Memory B cell (primary cell): ENCODE data around the gene PLEKHG2.

Experiments
- ATAC-seq: fragments of 150-1000 bp; cut with Tn5 transposase; 2 replicates; pipeline ENCODE4 v1.10.0; 2021; ENCODE audit warnings: low read depth, mild to moderate bottlenecking, moderate library complexity
- DNase-seq, 2 donors: peaks; one replicate each; pipeline ENCODE4 v3.0.0; 2022; ENCODE audit warnings: low spot score in 2 of 2
- H3K27ac Mint-ChIP-seq: one replicate; pipeline ENCODE4 v1.8.0; 2022; ENCODE audit warnings: mild to moderate bottlenecking, moderate library complexity, mixed read lengths
- H3K27me3 Mint-ChIP-seq: one replicate; pipeline ENCODE4 v1.8.0; 2022; ENCODE audit warnings: mixed read lengths
- H3K36me3 Mint-ChIP-seq: one replicate; pipeline ENCODE4 v1.8.0; 2022; ENCODE audit warnings: mild to moderate bottlenecking, mixed read lengths
- H3K4me1 Mint-ChIP-seq: one replicate; pipeline ENCODE4 v1.8.0; 2022; ENCODE audit warnings: mixed read lengths
- H3K4me3 Mint-ChIP-seq: one replicate; pipeline ENCODE4 v1.8.0; 2022; ENCODE audit warnings: mild to moderate bottlenecking, moderate library complexity, mixed read lengths
- H3K9me3 Mint-ChIP-seq: one replicate; pipeline ENCODE4 v1.8.0; 2022; ENCODE audit warnings: mixed read lengths

Gene PLEKHG2

DNA sequence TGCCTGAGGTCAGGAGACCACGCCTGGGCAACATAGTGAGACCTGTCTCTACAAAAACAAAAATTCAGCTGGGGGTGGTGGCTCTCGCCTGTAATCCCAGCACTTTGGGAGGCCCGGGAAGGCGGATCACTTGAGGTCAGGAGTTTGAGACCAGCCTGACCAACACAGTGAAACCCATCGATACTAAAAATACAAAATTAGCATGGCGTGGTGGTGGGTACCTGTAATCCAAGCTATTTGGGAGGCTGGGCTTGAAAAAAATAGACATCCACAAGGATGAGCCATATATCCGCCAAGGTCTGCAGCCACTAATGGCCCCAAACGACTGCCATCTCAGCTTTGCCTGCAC is 20.2 kb downstream of the PLEKHG2 start:
- H3K27me3 Mint-ChIP-seq = no peaks in the 10 kb centered on the region
- peaks cover 13% of the 10 kb centered on the region for H3K36me3 Mint-ChIP-seq
- H3K4me1 Mint-ChIP-seq = peaks cover 29% of the 10 kb centered on the region
- H3K4me3 Mint-ChIP-seq = no peak overlapping the region
- no peak for DNase-seq
- no peak for ATAC-seq
- H3K27ac Mint-ChIP-seq = peak overlapping the region; percentile 50
- no peaks in the 10 kb centered on the region for H3K9me3 Mint-ChIP-seq

DNA sequence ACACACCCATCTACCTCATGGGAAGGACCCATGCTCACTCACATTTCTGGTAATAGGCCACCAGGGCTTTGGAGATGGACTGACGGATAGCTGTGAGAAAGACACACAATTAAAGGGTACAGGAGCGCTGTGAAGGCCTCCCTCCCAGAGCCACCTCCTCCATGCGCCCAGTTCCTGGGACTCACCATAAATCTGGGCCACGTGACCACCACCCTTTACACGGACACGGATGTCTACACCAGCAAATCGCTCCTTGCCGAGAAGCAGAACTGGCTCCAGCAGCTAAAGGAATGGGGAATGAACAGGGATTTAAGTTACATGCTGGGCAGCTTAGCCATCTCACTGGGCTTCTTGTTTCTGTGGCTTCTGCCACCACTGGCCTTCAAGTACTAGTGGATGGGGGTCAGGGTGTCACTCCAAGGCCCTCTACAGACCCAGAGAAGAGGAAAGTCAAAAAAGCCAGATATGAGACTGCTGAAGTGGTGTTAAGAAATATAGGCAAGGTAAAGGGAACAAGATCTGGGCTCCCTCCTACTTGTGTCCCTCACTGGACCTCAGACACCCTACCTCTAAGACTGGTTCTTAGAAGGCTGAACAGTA is 21.1 kb downstream of the PLEKHG2 start:
- no peak for ATAC-seq
- peaks cover 29% of the 10 kb centered on the region for H3K4me1 Mint-ChIP-seq
- no peaks in the 10 kb centered on the region for H3K27me3 Mint-ChIP-seq
- H3K9me3 Mint-ChIP-seq = no peaks in the 10 kb centered on the region
- no peak overlapping the region for H3K4me3 Mint-ChIP-seq
- no peak for DNase-seq
- peaks cover 13% of the 10 kb centered on the region for H3K36me3 Mint-ChIP-seq
- peak overlapping the region; percentile 98 for H3K27ac Mint-ChIP-seq

DNA sequence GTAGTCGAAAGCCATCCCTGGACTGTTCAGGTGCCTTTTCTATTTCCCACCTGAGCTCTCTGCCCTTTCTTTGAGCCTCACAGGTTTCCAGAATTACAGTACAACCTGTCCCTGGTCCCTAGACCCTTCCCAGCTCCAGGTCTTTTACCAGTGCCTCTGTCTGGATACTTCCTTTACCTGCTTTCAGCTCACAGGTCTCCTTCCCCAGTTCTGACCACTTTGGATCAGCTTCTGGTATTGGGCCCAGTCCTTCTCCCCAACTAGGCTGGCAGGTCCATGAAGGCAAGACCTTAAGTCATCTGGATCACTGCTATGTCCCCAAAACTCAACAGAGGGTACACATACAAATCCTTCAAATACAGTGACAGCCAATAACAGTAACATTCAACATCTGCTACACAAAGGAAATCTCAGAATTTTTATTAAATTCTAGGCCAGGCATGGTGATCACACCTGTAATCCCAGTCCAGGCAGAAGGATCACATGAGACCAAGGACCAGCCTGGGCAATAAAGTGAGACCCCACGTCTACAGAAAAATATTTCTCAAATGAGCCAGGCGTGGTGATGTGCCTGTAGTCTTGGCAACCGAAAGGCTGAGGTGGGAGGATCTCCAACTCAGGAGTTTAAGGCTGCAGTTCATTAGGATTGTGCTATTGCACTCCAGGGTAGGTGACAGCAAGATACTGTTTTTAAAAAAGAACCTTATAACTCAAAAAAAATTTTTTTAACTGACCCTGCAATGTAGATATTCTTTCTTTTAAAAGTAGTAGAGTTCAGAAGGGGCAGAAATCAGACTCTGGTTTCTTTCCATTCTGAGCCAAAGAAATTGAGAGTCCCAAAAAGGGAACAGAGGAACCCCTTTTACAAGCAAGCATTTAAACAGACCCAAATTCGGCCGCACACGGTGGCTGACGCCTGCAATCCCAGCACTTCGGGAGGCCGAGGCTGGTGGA is 21.9 kb downstream of the PLEKHG2 start:
- ATAC-seq = no peak
- peaks cover 13% of the 10 kb centered on the region for H3K36me3 Mint-ChIP-seq

DNA sequence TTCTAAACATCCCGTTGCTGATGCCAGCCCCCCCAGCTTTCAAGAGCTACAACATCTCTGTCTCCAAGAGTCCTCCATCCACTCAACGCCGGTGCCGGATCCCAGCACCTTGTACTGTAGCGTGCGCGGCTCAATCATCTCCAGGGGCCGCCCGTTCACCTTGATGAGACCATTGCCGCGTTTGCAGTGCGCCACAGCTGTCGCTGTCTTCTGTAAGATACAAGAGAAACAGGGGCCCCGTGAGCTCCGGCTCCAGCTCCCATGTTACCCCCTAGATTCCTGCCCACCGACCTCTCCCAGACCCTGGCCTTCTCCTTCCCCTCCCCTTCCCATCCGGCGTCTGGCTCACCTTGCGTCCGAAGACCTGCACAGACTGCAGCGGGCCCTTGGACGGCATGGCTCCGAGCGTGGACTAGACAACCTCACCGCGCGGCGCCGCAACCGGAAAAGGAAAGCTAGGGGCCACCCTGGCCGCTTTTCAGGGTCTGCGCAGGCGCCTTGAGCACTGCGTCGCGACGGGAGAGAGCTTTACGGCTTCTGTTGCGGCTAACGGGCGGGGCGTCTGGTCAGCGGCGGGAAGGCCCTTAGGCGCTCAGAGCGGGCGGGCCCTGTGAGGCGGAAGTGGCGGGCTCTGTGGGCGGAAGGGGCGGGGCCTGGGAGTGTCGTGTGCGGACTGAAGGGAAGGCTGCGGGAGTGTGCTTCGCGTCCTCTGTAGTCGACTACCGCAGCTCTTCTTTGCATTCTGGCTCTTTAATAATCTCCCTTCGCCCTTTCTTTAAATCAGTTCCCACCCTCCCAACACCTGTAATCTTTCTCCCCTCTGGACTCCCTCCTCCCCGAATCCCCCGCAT is 23.3 kb downstream of the PLEKHG2 start, which contains the start of gene RPS16:
TSS of gene RPS16 (minus strand) at position 451 of the 851 bp plus-strand sequence. CDS start at position 397, 54 bp downstream.
- peak within 1 kb of the TSS; percentile 99 for H3K4me3 Mint-ChIP-seq
- no peaks in the 10 kb centered on the region for H3K9me3 Mint-ChIP-seq
- peak within 1 kb of the TSS; percentile 98 for H3K27ac Mint-ChIP-seq
- H3K27me3 Mint-ChIP-seq = no peaks in the 10 kb centered on the region
- H3K4me1 Mint-ChIP-seq = peaks cover 31% of the 10 kb centered on the region
- DNase-seq = peak; percentile 94 to 97
- peak; percentile 87 for ATAC-seq
- H3K36me3 Mint-ChIP-seq = peaks cover 13% of the 10 kb centered on the region

More for the DNA sequence above, 21.9 kb downstream of the PLEKHG2 start:
- peak overlapping the region; percentile 98 for H3K27ac Mint-ChIP-seq
- H3K4me1 Mint-ChIP-seq = peaks cover 29% of the 10 kb centered on the region
- DNase-seq = no peak
- H3K27me3 Mint-ChIP-seq = no peaks in the 10 kb centered on the region
- no peaks in the 10 kb centered on the region for H3K9me3 Mint-ChIP-seq
- H3K4me3 Mint-ChIP-seq = peak overlapping the region; percentile 99

DNA sequence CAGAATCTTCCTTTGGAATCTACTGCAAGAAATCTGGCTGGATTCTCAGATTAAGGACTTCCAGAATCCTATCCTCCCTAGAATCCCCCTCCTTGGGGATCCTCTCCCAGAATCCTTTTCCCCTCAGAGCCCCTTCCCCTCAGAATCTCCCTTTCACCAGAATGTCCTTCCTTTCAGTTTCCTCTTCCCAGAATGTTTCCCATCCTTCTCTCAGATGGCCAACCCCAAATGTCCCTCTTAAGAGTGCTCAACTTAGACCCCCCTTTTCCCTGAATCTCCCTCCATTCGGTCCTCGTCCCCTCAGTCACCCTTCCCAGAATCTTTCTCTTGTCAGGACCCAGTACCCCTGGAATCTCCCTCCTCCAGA is 23.9 kb downstream of the PLEKHG2 start:
- H3K4me1 Mint-ChIP-seq = peaks cover 31% of the 10 kb centered on the region
- ATAC-seq = no peak
- no peaks in the 10 kb centered on the region for H3K27me3 Mint-ChIP-seq
- H3K27ac Mint-ChIP-seq = peak overlapping the region; percentile 98
- peaks cover 13% of the 10 kb centered on the region for H3K36me3 Mint-ChIP-seq
- H3K4me3 Mint-ChIP-seq = peak overlapping the region; percentile 99
- no peak for DNase-seq
- no peaks in the 10 kb centered on the region for H3K9me3 Mint-ChIP-seq

DNA sequence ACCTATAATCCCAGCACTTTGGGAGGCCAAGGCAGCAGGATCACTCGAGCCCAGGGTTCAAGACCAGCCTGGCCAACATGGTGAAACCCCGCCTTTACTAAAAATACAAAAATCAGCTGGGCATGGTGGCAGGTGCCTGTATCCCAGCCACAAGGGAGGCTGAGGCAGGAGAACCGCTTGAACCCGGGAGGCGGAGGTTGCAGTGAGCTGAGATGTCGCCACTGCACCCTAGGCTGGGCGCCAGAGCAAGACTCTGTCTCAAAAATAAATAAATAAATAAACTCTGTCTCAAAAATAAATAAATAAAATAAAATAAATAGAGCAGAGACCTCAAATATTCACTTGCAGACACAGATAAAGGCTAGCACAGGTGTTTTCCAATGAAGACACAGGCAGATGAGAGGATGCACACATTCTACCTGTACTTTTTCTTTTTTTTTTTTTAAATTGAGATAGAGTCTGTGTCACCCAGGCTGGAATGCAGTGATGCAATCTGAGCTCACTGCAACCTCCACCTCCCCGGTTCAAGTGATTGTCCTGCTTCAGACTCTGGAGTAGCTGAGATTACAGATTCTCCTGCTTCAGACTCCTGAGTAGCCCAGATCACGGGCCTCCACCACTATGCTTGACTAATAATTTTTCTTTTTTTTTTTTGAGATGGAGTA is 25.9 kb downstream of the PLEKHG2 start:
- Mint-ChIP-seq H3K4me3 (no peak overlapping the region), H3K36me3 (peaks cover 8% of the 10 kb centered on the region), H3K9me3 (no peaks in the 10 kb centered on the region), H3K4me1 (peaks cover 29% of the 10 kb centered on the region), H3K27ac (no peak overlapping the region), H3K27me3 (no peaks in the 10 kb centered on the region)
- DNase-seq (no peak), ATAC-seq (no peak)

DNA sequence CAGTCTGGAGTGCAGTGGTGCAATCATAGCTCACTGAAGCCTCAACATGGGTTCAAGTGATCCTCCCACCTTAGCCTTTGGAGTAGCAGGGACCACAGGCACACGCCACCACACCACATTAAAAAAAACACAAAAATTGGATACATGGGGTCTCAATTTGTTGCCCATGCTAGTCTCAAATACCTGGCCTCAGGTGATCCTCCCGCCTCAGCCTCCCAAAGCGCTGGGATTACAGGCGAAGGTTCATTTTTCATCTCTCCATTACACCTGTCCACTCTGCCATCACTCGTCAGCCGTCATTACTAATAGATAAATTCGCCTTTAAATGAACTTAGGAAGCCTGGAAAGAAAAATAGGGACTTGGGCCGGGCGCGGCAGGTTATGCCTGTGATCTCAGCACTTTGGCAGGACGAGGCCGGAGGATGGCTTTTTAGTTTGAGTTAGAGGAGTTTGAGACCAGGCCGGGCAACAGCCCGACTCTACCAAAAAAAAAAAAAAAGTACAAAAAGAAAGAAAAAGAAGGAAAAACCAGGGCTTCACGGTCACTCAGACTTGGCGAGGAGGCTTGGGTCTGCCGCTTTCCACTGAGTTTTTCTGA is 32.2 kb downstream of the PLEKHG2 start:
- Mint-ChIP-seq H3K9me3 (no peaks in the 10 kb centered on the region), H3K4me3 (peak overlapping the region; percentile 91), H3K4me1 (peaks cover 39% of the 10 kb centered on the region), H3K36me3 (peaks cover 11% of the 10 kb centered on the region), H3K27ac (peak overlapping the region; percentile 97), H3K27me3 (no peaks in the 10 kb centered on the region)
- DNase-seq (no peak), ATAC-seq (no peak)

DNA sequence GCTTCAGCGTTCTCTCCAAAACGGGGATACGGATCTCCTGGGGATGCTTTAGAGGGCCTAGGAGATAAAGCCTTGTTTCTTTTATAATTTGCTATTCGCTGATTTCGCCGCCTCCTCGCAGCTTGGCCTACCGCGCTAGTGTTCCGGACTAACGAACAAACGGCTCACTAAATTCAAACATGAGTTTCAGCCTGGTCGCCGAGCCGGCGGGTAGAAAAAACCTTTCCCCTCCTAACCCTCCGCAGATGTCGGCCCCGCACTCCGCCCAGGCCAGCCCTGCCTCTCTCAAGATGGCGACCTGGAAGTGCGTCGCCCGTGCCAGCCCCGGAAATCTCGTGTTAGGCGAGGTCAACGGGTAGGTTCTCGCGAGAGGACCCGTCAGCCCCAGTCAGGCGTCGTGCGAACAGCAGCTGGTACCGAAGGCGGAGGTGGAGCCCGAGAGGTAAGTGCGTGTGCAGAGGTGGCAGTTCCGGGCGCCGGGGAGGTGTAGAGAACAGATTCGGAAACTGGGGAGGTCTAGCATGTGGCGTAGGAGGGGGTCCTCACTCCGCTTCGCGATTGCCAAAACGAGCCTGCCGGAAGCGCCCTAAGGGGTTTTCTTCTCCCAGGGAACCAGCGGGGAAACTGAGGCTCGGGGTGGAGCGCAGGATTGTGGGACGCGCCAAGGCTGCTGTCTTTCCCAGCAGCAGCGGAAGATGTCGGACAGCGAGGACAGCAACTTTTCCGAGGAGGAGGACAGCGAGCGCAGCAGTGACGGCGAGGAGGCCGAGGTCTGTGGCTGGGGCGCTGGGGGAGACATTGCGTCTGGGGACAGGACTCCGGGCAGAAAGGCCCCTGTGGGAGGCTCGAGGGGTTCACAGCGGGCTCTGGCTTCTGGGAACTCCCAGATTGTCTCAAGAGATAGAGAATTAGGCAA is 33.0 kb downstream of the PLEKHG2 start, which contains the start of gene SUPT5H:
TSS of gene SUPT5H (plus strand) at position 387 of the 916 bp plus-strand sequence. CDS start at position 696, 309 bp downstream.
- Mint-ChIP-seq H3K4me3 (peak within 1 kb of the TSS; percentile 91), H3K27me3 (no peaks in the 10 kb centered on the region), H3K9me3 (no peaks in the 10 kb centered on the region), H3K36me3 (peaks cover 11% of the 10 kb centered on the region), H3K4me1 (peaks cover 39% of the 10 kb centered on the region), H3K27ac (peak within 1 kb of the TSS; percentile 97)
- peak; percentile 86 for ATAC-seq
- peak; percentile 91 to 96 for DNase-seq

DNA sequence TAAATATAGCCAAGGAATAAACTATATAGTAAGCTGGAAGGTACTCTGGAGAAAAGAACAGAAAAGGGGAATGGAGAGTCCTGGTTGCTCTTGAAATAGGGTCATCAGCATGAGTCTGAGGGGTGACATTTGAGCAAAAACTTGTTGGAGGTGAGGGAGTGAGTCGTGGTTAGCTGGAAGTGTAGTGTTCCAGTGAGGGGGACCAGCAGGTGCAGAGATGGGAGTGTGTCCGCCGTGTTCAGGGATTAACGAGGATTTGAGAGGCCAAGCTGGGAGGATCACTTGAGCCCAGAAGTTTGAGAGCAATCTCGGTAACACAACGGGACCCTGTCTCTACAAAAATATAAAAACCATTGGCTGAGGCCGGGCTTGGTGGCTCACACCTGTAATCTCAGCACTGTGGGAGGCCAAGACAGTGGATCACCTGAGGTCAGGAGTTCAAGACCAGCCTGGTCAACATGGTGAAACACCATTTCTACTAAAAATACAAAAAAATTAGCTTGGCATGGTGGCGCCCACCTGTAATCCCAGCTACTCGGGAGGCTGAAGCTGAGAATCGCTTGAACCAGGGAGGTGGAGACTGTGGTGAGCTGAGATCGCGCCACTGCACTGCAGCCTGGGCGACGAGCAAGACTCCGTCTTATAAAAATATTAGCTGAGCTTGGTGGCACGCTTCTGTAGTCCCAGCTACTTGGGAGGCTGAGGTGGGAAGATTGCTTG is 34.1 kb downstream of the PLEKHG2 start:
- no peak for ATAC-seq
- no peak for DNase-seq
- H3K27ac Mint-ChIP-seq = peak overlapping the region; percentile 97
- peak overlapping the region; percentile 91 for H3K4me3 Mint-ChIP-seq
- no peaks in the 10 kb centered on the region for H3K9me3 Mint-ChIP-seq
- peaks cover 11% of the 10 kb centered on the region for H3K36me3 Mint-ChIP-seq
- H3K27me3 Mint-ChIP-seq = no peaks in the 10 kb centered on the region
- peaks cover 43% of the 10 kb centered on the region for H3K4me1 Mint-ChIP-seq

DNA sequence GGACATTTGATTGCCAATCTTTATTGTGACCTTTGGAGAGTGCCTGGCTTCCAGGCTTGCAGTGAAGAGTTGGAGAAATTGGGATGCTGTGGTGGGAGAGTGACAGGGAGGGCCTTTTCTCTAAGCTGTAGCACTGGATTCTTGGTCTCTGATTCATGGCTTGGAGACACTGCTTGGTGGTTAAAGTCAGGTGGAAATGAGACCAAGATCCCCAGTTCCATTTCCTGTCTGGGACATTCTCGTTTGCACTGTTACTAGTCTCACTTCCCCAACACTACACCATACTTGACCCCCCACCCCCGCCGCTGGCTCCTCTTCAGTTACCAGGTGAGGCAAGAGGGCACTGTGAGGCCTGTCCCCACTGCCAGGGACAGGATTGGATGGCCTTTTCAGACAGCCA is 35.8 kb downstream of the PLEKHG2 start:
- Mint-ChIP-seq H3K36me3 (peaks cover 26% of the 10 kb centered on the region), H3K4me3 (peak overlapping the region; percentile 68)

DNA sequence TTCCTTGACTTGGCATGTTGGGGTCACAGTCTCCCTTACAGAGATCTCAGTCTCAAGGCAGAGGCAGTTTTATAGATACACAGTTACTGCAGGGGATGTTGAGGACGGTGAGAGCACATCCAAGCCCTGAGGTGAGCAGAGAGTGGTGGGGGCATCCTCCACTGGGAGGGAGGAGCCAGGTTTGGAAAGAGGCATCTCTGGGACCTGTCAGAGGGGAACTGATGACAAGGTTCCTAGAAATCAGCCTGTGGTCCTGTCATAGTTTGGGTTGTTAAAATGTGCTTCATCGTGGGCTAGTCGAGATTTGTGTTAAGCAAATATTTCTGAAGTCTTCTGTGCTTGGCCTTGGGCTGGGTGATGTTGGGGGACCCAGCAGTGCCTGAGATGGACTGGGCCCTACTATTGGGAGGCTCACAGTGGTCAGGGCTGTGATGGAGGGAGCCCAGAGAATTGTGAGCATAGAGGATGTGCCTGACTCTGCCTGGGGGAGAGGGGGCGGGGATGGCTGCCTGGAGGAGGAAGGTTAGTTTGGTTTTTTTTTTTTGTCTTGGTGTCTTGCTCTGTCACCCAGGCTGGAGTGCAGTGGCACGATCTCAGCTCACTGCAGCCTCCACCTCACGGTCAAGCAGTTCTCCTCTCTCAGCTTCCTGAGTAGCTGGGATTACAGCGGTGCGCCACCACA is 36.8 kb downstream of the PLEKHG2 start:
- Mint-ChIP-seq H3K4me1 (peaks cover 56% of the 10 kb centered on the region), H3K9me3 (no peaks in the 10 kb centered on the region), H3K36me3 (peaks cover 29% of the 10 kb centered on the region), H3K4me3 (peak overlapping the region; percentile 74), H3K27me3 (no peaks in the 10 kb centered on the region), H3K27ac (peak overlapping the region; percentile 88)
- ATAC-seq = no peak
- DNase-seq = no peak

More for the DNA sequence above, 35.8 kb downstream of the PLEKHG2 start:
- DNase-seq (peak in 1 of 2 donors; percentile 47), ATAC-seq (peak; percentile 28)
- H3K4me1 Mint-ChIP-seq = peaks cover 56% of the 10 kb centered on the region
- H3K27ac Mint-ChIP-seq = peak overlapping the region; percentile 88
- no peaks in the 10 kb centered on the region for H3K9me3 Mint-ChIP-seq
- H3K27me3 Mint-ChIP-seq = no peaks in the 10 kb centered on the region
